Measurements from ENCODE around the gene RHOBTB3.

RHOBTB3 gene

GRCh38 chr5:95725937-95726810, 5.0 kb upstream of the RHOBTB3 start:
- Mint-ChIP-seq H3K27ac (no peak overlapping the region), H3K4me1 (peaks cover 28% of the 10 kb centered on the region), H3K4me3 (no peak overlapping the region), H3K9me3 (no peaks in the 10 kb centered on the region), H3K27me3 (peaks cover 43% of the 10 kb centered on the region)
- no peak for DNase-seq
- no peak for ATAC-seq

GRCh38 chr5:95726811-95727763, 4.0 kb upstream of the RHOBTB3 start:
- peaks cover 34% of the 10 kb centered on the region for H3K4me1 Mint-ChIP-seq
- ATAC-seq (no peak), DNase-seq (no peak)
- no peaks in the 10 kb centered on the region for H3K9me3 Mint-ChIP-seq
- H3K27ac Mint-ChIP-seq, result no peak overlapping the region
- peaks cover 43% of the 10 kb centered on the region for H3K27me3 Mint-ChIP-seq
- no peak overlapping the region for H3K4me3 Mint-ChIP-seq

- DNase-seq (no peak), ATAC-seq (no peak)
- H3K9me3 Mint-ChIP-seq, result no peaks in the 10 kb centered on the region
- H3K4me1 Mint-ChIP-seq, result peaks cover 34% of the 10 kb centered on the region
- H3K4me3 Mint-ChIP-seq, result no peak overlapping the region
- peaks cover 50% of the 10 kb centered on the region for H3K27me3 Mint-ChIP-seq
- no peak overlapping the region for H3K27ac Mint-ChIP-seq
These were observed 3.4 kb upstream of the RHOBTB3 start for GRCh38 chr5:95727764-95728191.

GRCh38 chr5:95728494-95729114, 2.5 kb upstream of the RHOBTB3 start:
- Mint-ChIP-seq H3K4me3 (no peak overlapping the region), H3K27ac (no peak overlapping the region), H3K27me3 (peaks cover 58% of the 10 kb centered on the region), H3K9me3 (no peaks in the 10 kb centered on the region), H3K4me1 (peaks cover 34% of the 10 kb centered on the region)
- no peak for ATAC-seq
- DNase-seq, result no peak

- ATAC-seq, result no peak
These were observed 1.8 kb upstream of the RHOBTB3 start for GRCh38 chr5:95729115-95730010.

GRCh38 chr5:95730011-95730700, 980 bp upstream of the RHOBTB3 start:
- no peaks in the 10 kb centered on the region for H3K9me3 Mint-ChIP-seq
- H3K27ac Mint-ChIP-seq, result no peak overlapping the region
- peaks cover 34% of the 10 kb centered on the region for H3K4me1 Mint-ChIP-seq
- DNase-seq, result no peak
- no peak for ATAC-seq
- peak overlapping the region; percentile 81 to 87 for H3K4me3 Mint-ChIP-seq
- H3K27me3 Mint-ChIP-seq, result peaks cover 72% of the 10 kb centered on the region

More at GRCh38 chr5:95729115-95730010, 1.8 kb upstream of the RHOBTB3 start:
- H3K9me3 Mint-ChIP-seq, result no peaks in the 10 kb centered on the region
- peaks cover 64% of the 10 kb centered on the region for H3K27me3 Mint-ChIP-seq
- peaks cover 34% of the 10 kb centered on the region for H3K4me1 Mint-ChIP-seq
- no peak overlapping the region for H3K27ac Mint-ChIP-seq
- DNase-seq, result no peak
- H3K4me3 Mint-ChIP-seq, result no peak overlapping the region

- Mint-ChIP-seq H3K9me3 (no peaks in the 10 kb centered on the region), H3K4me1 (peaks cover 34% of the 10 kb centered on the region), H3K27me3 (peaks cover 76% of the 10 kb centered on the region), H3K27ac (peak overlapping the region in 1 of 2 donors; percentile 63), H3K4me3 (peak overlapping the region; percentile 82 to 85)
- peak; percentile 39 to 40 for DNase-seq
- ATAC-seq, result peak; percentile 73
These were observed 727 bp downstream of the RHOBTB3 start for GRCh38 chr5:95731571-95732554.

GRCh38 chr5:95733107-95733665, 2.0 kb downstream of the RHOBTB3 start:
- H3K4me1 Mint-ChIP-seq, result peaks cover 31% of the 10 kb centered on the region
- ATAC-seq, result no peak
- DNase-seq, result no peak
- H3K9me3 Mint-ChIP-seq, result no peaks in the 10 kb centered on the region
- H3K4me3 Mint-ChIP-seq, result no peak overlapping the region
- no peak overlapping the region for H3K27ac Mint-ChIP-seq
- peaks cover 71% of the 10 kb centered on the region for H3K27me3 Mint-ChIP-seq

- ATAC-seq (no peak), DNase-seq (no peak)
- Mint-ChIP-seq H3K27ac (no peak overlapping the region), H3K4me3 (no peak overlapping the region), H3K9me3 (no peaks in the 10 kb centered on the region), H3K27me3 (peaks cover 65% of the 10 kb centered on the region), H3K4me1 (peaks cover 21% of the 10 kb centered on the region)
These were observed 3.1 kb downstream of the RHOBTB3 start for GRCh38 chr5:95734187-95734586.

- no peaks in the 10 kb centered on the region for H3K9me3 Mint-ChIP-seq
- DNase-seq, result no peak
- no peak overlapping the region for H3K27ac Mint-ChIP-seq
- H3K27me3 Mint-ChIP-seq, result peaks cover 59% of the 10 kb centered on the region
- ATAC-seq, result no peak
- H3K4me3 Mint-ChIP-seq, result no peak overlapping the region
- peaks cover 16% of the 10 kb centered on the region for H3K4me1 Mint-ChIP-seq
These were observed 3.8 kb downstream of the RHOBTB3 start for GRCh38 chr5:95734906-95735305.

- H3K27ac Mint-ChIP-seq, result no peak overlapping the region
- H3K9me3 Mint-ChIP-seq, result no peaks in the 10 kb centered on the region
- H3K4me1 Mint-ChIP-seq, result peaks cover 11% of the 10 kb centered on the region
- DNase-seq, result no peak
- no peak for ATAC-seq
- H3K27me3 Mint-ChIP-seq, result peaks cover 54% of the 10 kb centered on the region
- no peak overlapping the region for H3K4me3 Mint-ChIP-seq
These were observed 4.3 kb downstream of the RHOBTB3 start for GRCh38 chr5:95735406-95735805.

- no peak overlapping the region for H3K27ac Mint-ChIP-seq
These were observed 6.9 kb downstream of the RHOBTB3 start for GRCh38 chr5:95738072-95738471.

GRCh38 chr5:95738834-95739233, 7.7 kb downstream of the RHOBTB3 start:
- no peak overlapping the region for H3K4me3 Mint-ChIP-seq
- DNase-seq (no peak), ATAC-seq (no peak)
- no peak overlapping the region for H3K27ac Mint-ChIP-seq
- peaks cover 23% of the 10 kb centered on the region for H3K27me3 Mint-ChIP-seq
- H3K9me3 Mint-ChIP-seq, result no peaks in the 10 kb centered on the region
- no peaks in the 10 kb centered on the region for H3K4me1 Mint-ChIP-seq

More at GRCh38 chr5:95738072-95738471, 6.9 kb downstream of the RHOBTB3 start:
- no peaks in the 10 kb centered on the region for H3K4me1 Mint-ChIP-seq
- H3K9me3 Mint-ChIP-seq, result no peaks in the 10 kb centered on the region
- ATAC-seq (no peak), DNase-seq (no peak)
- peaks cover 29% of the 10 kb centered on the region for H3K27me3 Mint-ChIP-seq
- H3K4me3 Mint-ChIP-seq, result no peak overlapping the region
